Keratinocyte (primary cell): ENCODE results near the gene HOXB9. TPM values are rescaled to one million over a fixed set of nuclear protein-coding genes. Genes with fewer than 3 reads are reported as not detected.

Experiments used
- DNase-seq: peaks from one replicate; pipeline ENCODE4 v3.0.0-alpha.2; 2011; ENCODE audit warnings: low read depth, missing footprints, low spot score
- FAIRE-seq: peaks from 2 replicates; lab custom pipeline; 2011; peaks lifted over from hg19 to GRCh38; lab: Jason Lieb, UNC
- H2AFZ ChIP-seq: 2 replicates; pipeline ENCODE4 v1.6.0; 2012; ENCODE audit warnings: low read length, control low read depth, inconsistent platforms; ENCODE audit not compliant: control insufficient read depth
- H3K27ac ChIP-seq: 2 replicates; pipeline ENCODE4 v1.5.1; 2011; ENCODE audit warnings: low read length; ENCODE audit not compliant: control insufficient read depth, insufficient read depth
- H3K27me3 ChIP-seq: 3 replicates; pipeline ENCODE4 v1.6.0; 2011; ENCODE audit warnings: low read length; ENCODE audit not compliant: control insufficient read depth, insufficient read depth; ENCODE audit errors: extremely low read depth
- H3K36me3 ChIP-seq, 2 experiments: 2 replicates in 1 of 2; 3 replicates in 1 of 2; pipeline ENCODE4 v1.5.1; 2011; ENCODE audit warnings: low read length in 2 of 2, mild to moderate bottlenecking in 1 of 2; ENCODE audit not compliant: control insufficient read depth in 2 of 2, insufficient read depth in 2 of 2; ENCODE audit errors: extremely low read depth in 1 of 2
- H3K4me1 ChIP-seq: 3 replicates; pipeline ENCODE4 v1.5.1; 2011; ENCODE audit warnings: low read length; ENCODE audit not compliant: control insufficient read depth, insufficient read depth; ENCODE audit errors: extremely low read depth
- H3K4me2 ChIP-seq: 3 replicates; pipeline ENCODE4 v1.6.0; 2011; ENCODE audit warnings: low read depth, low read length; ENCODE audit not compliant: control insufficient read depth, insufficient read depth; ENCODE audit errors: extremely low read depth
- H3K4me3 ChIP-seq, 3 experiments: fragments of 200-600 bp in 1 of 3; sonication (generic) in 1 of 3; 2 replicates in 2 of 3; 3 replicates in 1 of 3; pipeline ENCODE4 v1.5.1; 2011 to 2016; ENCODE audit warnings: low read length in 3 of 3, mild to moderate bottlenecking in 3 of 3, control low read depth in 2 of 3, inconsistent platforms in 1 of 3, low read depth in 1 of 3, mixed read lengths in 1 of 3, mixed run types in 1 of 3, moderate library complexity in 1 of 3; ENCODE audit not compliant: control insufficient read depth in 2 of 3, insufficient read depth in 2 of 3; ENCODE audit errors: extremely low read depth in 1 of 3
- H3K79me2 ChIP-seq: 2 replicates; pipeline ENCODE4 v1.6.0; 2012; ENCODE audit warnings: low read length; ENCODE audit not compliant: control insufficient read depth, insufficient read depth
- H3K9ac ChIP-seq: 3 replicates; pipeline ENCODE4 v1.6.0; 2011; ENCODE audit warnings: low read length; ENCODE audit not compliant: control insufficient read depth, insufficient read depth; ENCODE audit errors: extremely low read depth
- H3K9me1 ChIP-seq: 3 replicates; pipeline ENCODE4 v1.6.0; 2011; ENCODE audit warnings: low read length; ENCODE audit not compliant: control insufficient read depth, insufficient read depth; ENCODE audit errors: extremely low read depth
- H3K9me3 ChIP-seq: 2 replicates; pipeline ENCODE4 v1.5.1; 2012; ENCODE audit warnings: low read depth, low read length; ENCODE audit not compliant: control insufficient read depth
- H4K20me1 ChIP-seq: 3 replicates; pipeline ENCODE4 v1.6.0; 2011; ENCODE audit warnings: low read length; ENCODE audit not compliant: control insufficient read depth, insufficient read depth; ENCODE audit errors: extremely low read depth
- CTCF ChIP-seq, 3 experiments: IDR thresholded peaks in 1 of 3; conservative IDR thresholded peaks in 1 of 3; optimal IDR thresholded peaks in 1 of 3; 2 replicates in 2 of 3; 3 replicates in 1 of 3; pipeline versions ENCODE3 to v1.5.1; 2011; ENCODE audit warnings: low read length in 3 of 3, mild to moderate bottlenecking in 3 of 3, moderate library complexity in 2 of 3, control low read depth in 1 of 3, inconsistent platforms in 1 of 3; ENCODE audit not compliant: insufficient read depth in 2 of 3; ENCODE audit errors: extremely low read depth in 1 of 3
- EZH2 ChIP-seq: IDR thresholded peaks from one replicate; pipeline ENCODE4 v1.6.1; 2012; ENCODE audit warnings: inconsistent platforms, mild to moderate bottlenecking, low read length, moderate library complexity
- dilution Hi-C: fragments of 300-500 bp; cut with MboI; formaldehyde crosslinking; loops from one replicate; pipeline ENCODE4 v1.7.0; 2020; ENCODE audit warnings: low sequenced_read_pairs; ENCODE audit not compliant: extremely low pct_ligation_motif_present
- polyA plus RNA-seq, 5 experiments: library from polyadenylated mRNA; depleted of rRNA in 3 of 5; stranded (reverse) in 3 of 5; stranded (forward) in 1 of 5; unstranded in 1 of 5; fragments of >200 nt; gene quantifications; 1 replicate in 1 of 5; 2 replicates in 3 of 5; 3 replicates in 1 of 5; pipeline versions ENCODE4 v1.2.1 to v1.2.3, GENCODE V29; 2011 to 2012; ENCODE audit warnings: missing spikeins in 2 of 5, low read depth in 1 of 5, low replicate concordance in 1 of 5

Gene HOXB9
- polyA plus RNA-seq, 1 donor (not counting 4 experiments of a cell fraction or from before 2014, with no cell fraction given): 0.03 TPM

GRCh38 chr17:48612456-48612853, 13.7 kb downstream of the HOXB9 start:
- Histone ChIP-seq H3K9me1 (peaks cover 2% of the 10 kb centered on the region), H4K20me1 (no peaks in the 10 kb centered on the region), H2AFZ (no peak overlapping the region), H3K27me3 (peaks cover 90% of the 10 kb centered on the region), H3K36me3 (no peaks in the 10 kb centered on the region), H3K4me1 (peaks cover 8% of the 10 kb centered on the region), H3K27ac (no peak overlapping the region), H3K4me3 (peak overlapping the region in 2 of 3 experiments; percentile 20 to 36), H3K79me2 (no peaks in the 10 kb centered on the region), H3K4me2 (peak overlapping the region; percentile 71), H3K9ac (no peak overlapping the region), H3K9me3 (no peaks in the 10 kb centered on the region)
- DNase-seq (no peak), FAIRE-seq (no peak)
- TF ChIP-seq EZH2 (no peak), CTCF (optimal IDR thresholded peaks at IDR 0.05 in 1 of 3, IDR thresholded peaks at IDR 0.05 in 1 of 3, conservative IDR thresholded peaks at IDR 0.05 in 1 of 3; ENCODE audit: extremely low read depth in 1 of 3, insufficient read depth in 2 of 3, low read length in 3 of 3) (no peak)
- dilution Hi-C loops: no loop called here

DNA sequence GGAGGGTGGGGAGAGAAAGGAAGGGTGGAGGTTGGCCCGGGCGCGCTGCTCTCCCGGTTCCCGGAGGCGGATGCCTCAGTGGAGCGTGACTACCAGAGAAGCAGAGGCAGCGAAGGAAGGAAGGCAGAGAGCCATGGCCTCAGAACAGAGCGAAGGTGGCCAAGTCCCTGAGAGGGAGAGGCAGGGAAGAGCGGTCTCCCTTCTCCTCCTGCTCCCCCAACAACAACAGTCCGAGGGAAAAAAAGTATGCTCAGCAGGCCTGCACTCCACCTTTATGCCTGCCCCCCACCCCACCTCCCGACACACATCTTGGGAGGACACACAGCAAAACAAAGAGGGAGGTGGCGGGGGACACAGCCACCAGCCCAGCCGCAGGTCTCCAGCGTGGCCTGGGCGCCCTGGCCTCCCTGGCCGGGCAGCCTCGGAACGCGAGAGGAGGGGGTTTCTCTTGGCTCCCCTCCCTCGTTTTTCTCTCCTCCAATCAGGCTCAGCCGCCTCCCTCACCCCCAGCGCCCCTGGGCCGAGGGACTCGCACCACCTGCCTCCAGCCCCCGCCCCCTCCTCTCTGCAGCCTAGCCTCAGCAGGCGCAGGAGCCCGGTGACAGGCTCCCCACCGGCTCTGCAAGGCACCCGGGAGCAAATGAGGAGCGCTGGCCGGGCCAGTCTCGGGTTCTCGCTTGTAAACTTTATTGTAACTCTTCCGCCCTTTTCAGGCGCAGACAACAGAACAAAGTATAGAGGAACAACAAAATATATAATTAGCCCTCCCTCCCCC, 14.3 kb downstream of the HOXB9 start:
- peaks cover 8% of the 10 kb centered on the region for H3K4me1 ChIP-seq
- FAIRE-seq (no peak), DNase-seq (no peak)
- peaks cover 2% of the 10 kb centered on the region for H3K9me1 ChIP-seq
- no peak overlapping the region for H3K9ac ChIP-seq
- no peaks in the 10 kb centered on the region for H3K36me3 ChIP-seq
- dilution Hi-C loops: no loop called here
- TF ChIP-seq EZH2 (peak; percentile 53), CTCF (optimal IDR thresholded peaks at IDR 0.05 in 1 of 3, IDR thresholded peaks at IDR 0.05 in 1 of 3, conservative IDR thresholded peaks at IDR 0.05 in 1 of 3; ENCODE audit: extremely low read depth in 1 of 3, insufficient read depth in 2 of 3, low read length in 3 of 3) (no peak)
- peaks cover 90% of the 10 kb centered on the region for H3K27me3 ChIP-seq
- H3K4me2 ChIP-seq: peak overlapping the region; percentile 9
- no peaks in the 10 kb centered on the region for H4K20me1 ChIP-seq
- peak overlapping the region in 1 of 3 experiments; percentile 51 for H3K4me3 ChIP-seq
- no peaks in the 10 kb centered on the region for H3K79me2 ChIP-seq
- H2AFZ ChIP-seq: no peak overlapping the region
- H3K27ac ChIP-seq: no peak overlapping the region
- no peaks in the 10 kb centered on the region for H3K9me3 ChIP-seq
